Retinal pigment epithelial cell (primary cell): ENCODE data around the gene WSCD2.

Experiments
- DNase-seq: peaks from one replicate; pipeline ENCODE4 v3.0.0-alpha.2; 2010; ENCODE audit warnings: low read depth
- H3K4me3 ChIP-seq: 2 replicates; pipeline ENCODE4 v1.5.1; 2011; ENCODE audit warnings: mild to moderate bottlenecking, low read length, control low read depth, moderate library complexity
- CTCF ChIP-seq: conservative IDR thresholded peaks from 2 replicates; pipeline ENCODE4 v1.5.1; 2011; ENCODE audit warnings: low read depth, low read length, control low read depth, inconsistent platforms

WSCD2 gene

GRCh38 chr12:108129017-108129812 is at the start of gene WSCD2:
Gene WSCD2 (plus strand): TSS chr12:108129288. CDS start chr12:108195833, 66,545 bp downstream.
- no peak for TF ChIP-seq CTCF
- H3K4me3 ChIP-seq: no peak within 1 kb of the TSS
- no peak for DNase-seq

- H3K4me3 ChIP-seq: no peak overlapping the region
- DNase-seq: no peak
- no peak for TF ChIP-seq CTCF
Measured at GRCh38 chr12:108079721-108080120, 49.4 kb upstream of the WSCD2 start.

GRCh38 chr12:108080363-108080762 is 48.7 kb upstream of the WSCD2 start:
- no peak overlapping the region for H3K4me3 ChIP-seq
- no peak for TF ChIP-seq CTCF
- DNase-seq: no peak

GRCh38 chr12:108082485-108082884 is 46.6 kb upstream of the WSCD2 start:
- TF ChIP-seq CTCF: no peak
- no peak overlapping the region for H3K4me3 ChIP-seq
- no peak for DNase-seq

GRCh38 chr12:108087900-108088299 is 41.2 kb upstream of the WSCD2 start:
- no peak for DNase-seq
- TF ChIP-seq CTCF: no peak

GRCh38 chr12:108090107-108090899 is 38.8 kb upstream of the WSCD2 start:
- DNase-seq: no peak
- H3K4me3 ChIP-seq: no peak overlapping the region
- no peak for TF ChIP-seq CTCF

More at GRCh38 chr12:108087900-108088299, 41.2 kb upstream of the WSCD2 start:
- no peak overlapping the region for H3K4me3 ChIP-seq
